Suprapubic skin (tissue), 4 donors: ENCODE measurements around the gene LDLRAD4. TPM values are rescaled to one million over a fixed set of nuclear protein-coding genes. Genes with fewer than 3 reads are reported as not detected.

Experiments
- DNase-seq, 2 donors: peaks; one replicate each; pipeline ENCODE4 v3.0.0-alpha.2; 2019; ENCODE audit warnings: low spot score in 2 of 2
- H3K27ac ChIP-seq: fragments of 200-600 bp; sonication (generic); one replicate; pipeline ENCODE4 v1.5.1; 2019
- H3K27me3 ChIP-seq: fragments of 200-600 bp; sonication (generic); one replicate; pipeline ENCODE4 v1.5.1; 2019
- H3K36me3 ChIP-seq: fragments of 200-600 bp; sonication (generic); one replicate; pipeline ENCODE4 v1.5.1; 2019
- H3K4me1 ChIP-seq: fragments of 200-600 bp; sonication (generic); one replicate; pipeline ENCODE4 v1.5.1; 2019
- H3K4me3 ChIP-seq: fragments of 200-600 bp; sonication (generic); one replicate; pipeline ENCODE4 v1.5.1; 2019; ENCODE audit warnings: mild to moderate bottlenecking
- H3K9me3 ChIP-seq: fragments of 200-600 bp; sonication (generic); one replicate; pipeline ENCODE4 v1.5.1; 2019
- EP300 ChIP-seq: sonication (generic); formaldehyde crosslinking; IDR thresholded peaks from one replicate; pipeline ENCODE4 v1.6.1; 2017; ENCODE audit warnings: antibody characterized with exemption
- POLR2A ChIP-seq, 2 donors: fragments of 450-650 bp; IDR thresholded peaks; one replicate each; pipeline ENCODE4 v1.6.1; 2017; ENCODE audit warnings: antibody characterized with exemption in 2 of 2, mild to moderate bottlenecking in 2 of 2, moderate library complexity in 2 of 2
- POLR2AphosphoS5 ChIP-seq, 3 donors: sonication (generic); formaldehyde crosslinking; IDR thresholded peaks; one replicate each; pipeline ENCODE4 v1.6.1; 2017; ENCODE audit warnings: antibody characterized with exemption in 3 of 3
- WGBS: methylation state at CpG from one replicate; pipeline ENCODE4 v1.1.5; 2018; 5-methylcytosine and 5-hydroxymethylcytosine counted together
- total RNA-seq, 4 donors: library from RNA; depleted of rRNA; stranded (reverse); fragments of >200 nt; gene quantifications; one replicate each; pipeline ENCODE4 v1.1.0, GENCODE V29; 2016
- TF ChIP-seq, protein P1 (sequence below), 2 donors: fragments of 200-600 bp in 1 of 2; fragments of 450-650 bp in 1 of 2; sonication (generic) in 1 of 2; IDR thresholded peaks; one replicate each; pipeline ENCODE4 v1.5.1; 2016 to 2019; ENCODE audit warnings: antibody characterized with exemption in 2 of 2, mild to moderate bottlenecking in 1 of 2, moderate library complexity in 1 of 2

The LDLRAD4 gene
- total RNA-seq, 4 donors from 2014 or later = 10.1 to 31.6 (median 15.1) TPM

DNA sequence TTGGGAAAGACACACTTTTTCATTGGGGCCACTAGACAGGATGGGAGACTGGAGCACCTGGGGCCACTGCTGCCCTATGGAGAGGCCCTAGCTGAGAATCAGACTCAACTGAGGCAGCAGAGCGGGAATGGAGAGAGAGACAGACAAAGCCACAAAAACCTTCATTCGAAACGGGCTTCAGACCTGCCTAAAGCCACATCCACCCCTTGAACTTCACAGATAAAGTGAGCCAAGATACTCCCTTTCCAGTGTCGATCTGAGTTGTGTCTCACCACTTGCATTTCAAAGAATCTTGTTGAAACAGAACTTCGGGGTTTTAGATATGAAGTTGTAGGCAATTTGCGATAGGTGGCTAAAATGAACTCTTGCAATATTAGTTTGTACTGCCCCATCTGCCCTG, 11.3 kb upstream of the LDLRAD4 start:
- DNase-seq = no peak
- Histone ChIP-seq H3K4me1 (no peaks in the 10 kb centered on the region), H3K9me3 (no peaks in the 10 kb centered on the region), H3K27ac (no peak overlapping the region), H3K36me3 (no peaks in the 10 kb centered on the region), H3K27me3 (peaks cover 2% of the 10 kb centered on the region), H3K4me3 (no peak overlapping the region)
- WGBS = 90% methylated on average over 6 of the region's 6 CpGs
- TF ChIP-seq, protein P1, sequence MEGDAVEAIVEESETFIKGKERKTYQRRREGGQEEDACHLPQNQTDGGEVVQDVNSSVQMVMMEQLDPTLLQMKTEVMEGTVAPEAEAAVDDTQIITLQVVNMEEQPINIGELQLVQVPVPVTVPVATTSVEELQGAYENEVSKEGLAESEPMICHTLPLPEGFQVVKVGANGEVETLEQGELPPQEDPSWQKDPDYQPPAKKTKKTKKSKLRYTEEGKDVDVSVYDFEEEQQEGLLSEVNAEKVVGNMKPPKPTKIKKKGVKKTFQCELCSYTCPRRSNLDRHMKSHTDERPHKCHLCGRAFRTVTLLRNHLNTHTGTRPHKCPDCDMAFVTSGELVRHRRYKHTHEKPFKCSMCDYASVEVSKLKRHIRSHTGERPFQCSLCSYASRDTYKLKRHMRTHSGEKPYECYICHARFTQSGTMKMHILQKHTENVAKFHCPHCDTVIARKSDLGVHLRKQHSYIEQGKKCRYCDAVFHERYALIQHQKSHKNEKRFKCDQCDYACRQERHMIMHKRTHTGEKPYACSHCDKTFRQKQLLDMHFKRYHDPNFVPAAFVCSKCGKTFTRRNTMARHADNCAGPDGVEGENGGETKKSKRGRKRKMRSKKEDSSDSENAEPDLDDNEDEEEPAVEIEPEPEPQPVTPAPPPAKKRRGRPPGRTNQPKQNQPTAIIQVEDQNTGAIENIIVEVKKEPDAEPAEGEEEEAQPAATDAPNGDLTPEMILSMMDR (IDR thresholded peaks at IDR 0.05) = no peak
- no peak for TF ChIP-seq POLR2A (IDR thresholded peaks at IDR 0.05)
- TF ChIP-seq EP300 = no peak
- TF ChIP-seq POLR2AphosphoS5 (IDR thresholded peaks at IDR 0.05) = no peak

- no peak for TF ChIP-seq POLR2A (IDR thresholded peaks at IDR 0.05)
- TF ChIP-seq POLR2AphosphoS5 (IDR thresholded peaks at IDR 0.05) = no peak
- TF ChIP-seq, protein P1 (IDR thresholded peaks at IDR 0.05) = no peak
- TF ChIP-seq EP300 = no peak
- 23% methylated on average over 7 of the region's 7 CpGs for WGBS
- Histone ChIP-seq H3K27me3 (peaks cover 5% of the 10 kb centered on the region), H3K9me3 (no peaks in the 10 kb centered on the region), H3K4me3 (no peak overlapping the region), H3K4me1 (peaks cover 10% of the 10 kb centered on the region), H3K27ac (no peak overlapping the region), H3K36me3 (no peaks in the 10 kb centered on the region)
- peak in 1 of 2 donors; percentile 71 for DNase-seq
Observed at GRCh38 chr18:13211534-13211933, 7.0 kb upstream of the LDLRAD4 start.

- WGBS = 91% methylated on average over 15 of the region's 18 CpGs
- DNase-seq = peak in 1 of 2 donors; percentile 68
Observed at GRCh38 chr18:13213036-13213795, 5.3 kb upstream of the LDLRAD4 start.

GRCh38 chr18:13214609-13215008, 4.0 kb upstream of the LDLRAD4 start:
- WGBS = 74% methylated on average over 1 of the region's 1 CpG

More at GRCh38 chr18:13213036-13213795, 5.3 kb upstream of the LDLRAD4 start:
- no peak overlapping the region for H3K4me3 ChIP-seq
- TF ChIP-seq, protein P1 (IDR thresholded peaks at IDR 0.05) = no peak
- TF ChIP-seq POLR2A (IDR thresholded peaks at IDR 0.05) = no peak
- no peak for TF ChIP-seq POLR2AphosphoS5 (IDR thresholded peaks at IDR 0.05)
- TF ChIP-seq EP300 = no peak
- H3K27ac ChIP-seq = no peak overlapping the region
- peaks cover 8% of the 10 kb centered on the region for H3K27me3 ChIP-seq
- H3K4me1 ChIP-seq = peaks cover 18% of the 10 kb centered on the region
- no peaks in the 10 kb centered on the region for H3K9me3 ChIP-seq
- H3K36me3 ChIP-seq = no peaks in the 10 kb centered on the region

GRCh38 chr18:13216092-13216582, 2.4 kb upstream of the LDLRAD4 start:
- H3K4me3 ChIP-seq = peak overlapping the region; percentile 86

More at GRCh38 chr18:13214609-13215008, 4.0 kb upstream of the LDLRAD4 start:
- no peak for DNase-seq
- H3K9me3 ChIP-seq = no peaks in the 10 kb centered on the region
- H3K27me3 ChIP-seq = peaks cover 14% of the 10 kb centered on the region
- TF ChIP-seq, protein P1 (IDR thresholded peaks at IDR 0.05) = no peak
- no peak for TF ChIP-seq POLR2A (IDR thresholded peaks at IDR 0.05)
- TF ChIP-seq EP300 = no peak
- TF ChIP-seq POLR2AphosphoS5 (IDR thresholded peaks at IDR 0.05) = no peak
- H3K4me1 ChIP-seq = peaks cover 32% of the 10 kb centered on the region
- no peaks in the 10 kb centered on the region for H3K36me3 ChIP-seq
- H3K27ac ChIP-seq = no peak overlapping the region
- no peak overlapping the region for H3K4me3 ChIP-seq

More at GRCh38 chr18:13216092-13216582, 2.4 kb upstream of the LDLRAD4 start:
- peaks cover 14% of the 10 kb centered on the region for H3K27me3 ChIP-seq
- TF ChIP-seq POLR2AphosphoS5 (IDR thresholded peaks at IDR 0.05) = no peak
- TF ChIP-seq, protein P1 (IDR thresholded peaks at IDR 0.05) = peak; percentile 56 to 73
- TF ChIP-seq POLR2A (IDR thresholded peaks at IDR 0.05) = no peak
- TF ChIP-seq EP300 = no peak
- H3K4me1 ChIP-seq = peaks cover 41% of the 10 kb centered on the region
- WGBS = 7% methylated on average over 8 of the region's 8 CpGs
- H3K36me3 ChIP-seq = no peaks in the 10 kb centered on the region
- H3K27ac ChIP-seq = no peak overlapping the region
- no peaks in the 10 kb centered on the region for H3K9me3 ChIP-seq
- DNase-seq = peak in 1 of 2 donors; percentile 85
